Measurements from ENCODE around the gene DYNC1I1.

Gene DYNC1I1

GRCh38 chr7:95865716-95866371 is 93.5 kb downstream of the DYNC1I1 start:
- DNase-seq: no peak

- no peak for DNase-seq
These were observed 95.0 kb downstream of the DYNC1I1 start for GRCh38 chr7:95867309-95867708.

- DNase-seq: no peak
These were observed 98.9 kb downstream of the DYNC1I1 start for GRCh38 chr7:95871075-95871848.

- DNase-seq: no peak
These were observed 99.5 kb downstream of the DYNC1I1 start for GRCh38 chr7:95871896-95872295.

- no peak for DNase-seq
These were observed 101.8 kb downstream of the DYNC1I1 start for GRCh38 chr7:95874129-95874528.

GRCh38 chr7:95874541-95875265 is 102.3 kb downstream of the DYNC1I1 start:
- DNase-seq: no peak

GRCh38 chr7:95875519-95875918 is 103.2 kb downstream of the DYNC1I1 start:
- DNase-seq: no peak

- DNase-seq: no peak
These were observed 106.3 kb downstream of the DYNC1I1 start for GRCh38 chr7:95878677-95879076.

GRCh38 chr7:95881597-95881996 is 109.2 kb downstream of the DYNC1I1 start:
- no peak for DNase-seq

GRCh38 chr7:95883217-95883616 is 110.9 kb downstream of the DYNC1I1 start:
- no peak for DNase-seq

GRCh38 chr7:95886501-95887090 is 114.2 kb downstream of the DYNC1I1 start:
- DNase-seq: no peak

GRCh38 chr7:95893484-95893883 is 121.1 kb downstream of the DYNC1I1 start:
- no peak for DNase-seq

- DNase-seq: no peak
These were observed 125.3 kb downstream of the DYNC1I1 start for GRCh38 chr7:95897557-95898251.

GRCh38 chr7:95899919-95900513 is 127.7 kb downstream of the DYNC1I1 start:
- DNase-seq: no peak

GRCh38 chr7:95901006-95901405 is 128.7 kb downstream of the DYNC1I1 start:
- DNase-seq: no peak

GRCh38 chr7:95904099-95904498 is 131.7 kb downstream of the DYNC1I1 start:
- DNase-seq: no peak

- DNase-seq: no peak
These were observed 132.8 kb downstream of the DYNC1I1 start for GRCh38 chr7:95905167-95905566.

GRCh38 chr7:95906851-95907250 is 134.5 kb downstream of the DYNC1I1 start:
- no peak for DNase-seq

- DNase-seq: no peak
These were observed 135.0 kb downstream of the DYNC1I1 start for GRCh38 chr7:95907337-95907736.

GRCh38 chr7:95908499-95908898 is 136.1 kb downstream of the DYNC1I1 start:
- DNase-seq: no peak

- no peak for DNase-seq
These were observed 138.0 kb downstream of the DYNC1I1 start for GRCh38 chr7:95910341-95910740.

- DNase-seq: no peak
These were observed 143.4 kb downstream of the DYNC1I1 start for GRCh38 chr7:95915731-95916130.
